HG03135 (cell line): Measurements from ENCODE around the gene OR52K2.
"Not testable (repeated sequence)": the region's sequence is repeated elsewhere in the genome, so short reads cannot be mapped to it uniquely, and the experiment has no call there.

Experiments used
- ATAC-seq: cut with Tn5 transposase; IDR thresholded peaks from one replicate; pipeline ENCODE4 v1.9.1; 2021; ENCODE audit warnings: mild to moderate bottlenecking, moderate library complexity; ENCODE audit not compliant: unreplicated experiment

The OR52K2 gene

GRCh38 chr11:4479644-4480043 is 30.5 kb downstream of the OR52K2 start:
- ATAC-seq, result no peak

GRCh38 chr11:4480577-4481239 is 31.6 kb downstream of the OR52K2 start:
- no peak for ATAC-seq

- ATAC-seq, result no peak
These were observed 32.1 kb downstream of the OR52K2 start for GRCh38 chr11:4481240-4481582.

- no peak for ATAC-seq
These were observed 33.4 kb downstream of the OR52K2 start, which contains the start of gene OR52K1 for GRCh38 chr11:4482445-4482844. Gene OR52K1, plus strand, starts transcription at chr11:4482646. Its CDS starts 6,255 bp downstream, at chr11:4488901.

- ATAC-seq, result no peak
These were observed 35.2 kb downstream of the OR52K2 start for GRCh38 chr11:4484310-4484709.

GRCh38 chr11:4491405-4491804 is 42.3 kb downstream of the OR52K2 start:
- not testable (repeated sequence) for ATAC-seq

- no peak for ATAC-seq
These were observed 42.9 kb downstream of the OR52K2 start for GRCh38 chr11:4491878-4492606.

- ATAC-seq, result no peak
These were observed 44.4 kb downstream of the OR52K2 start for GRCh38 chr11:4493480-4493818.

GRCh38 chr11:4495487-4495886 is 46.4 kb downstream of the OR52K2 start:
- ATAC-seq, result no peak

- ATAC-seq, result no peak
These were observed 46.9 kb downstream of the OR52K2 start for GRCh38 chr11:4495986-4496385.

- no peak for ATAC-seq
These were observed 47.6 kb downstream of the OR52K2 start for GRCh38 chr11:4496557-4497248.
